Stimulated activated CD4-positive, alpha-beta T cell treated with anti-CD3 and anti-CD28 coated beads, TNF-alpha, amount 100 ng/mL, for 48 hours (primary cell): ENCODE data around the gene SULT1C4.

Experiments
- DNase-seq, 3 donors: peaks; one replicate each; pipeline ENCODE4 v3.0.0-alpha.2; 2020; ENCODE audit warnings: low read depth in 3 of 3

The SULT1C4 gene

DNA sequence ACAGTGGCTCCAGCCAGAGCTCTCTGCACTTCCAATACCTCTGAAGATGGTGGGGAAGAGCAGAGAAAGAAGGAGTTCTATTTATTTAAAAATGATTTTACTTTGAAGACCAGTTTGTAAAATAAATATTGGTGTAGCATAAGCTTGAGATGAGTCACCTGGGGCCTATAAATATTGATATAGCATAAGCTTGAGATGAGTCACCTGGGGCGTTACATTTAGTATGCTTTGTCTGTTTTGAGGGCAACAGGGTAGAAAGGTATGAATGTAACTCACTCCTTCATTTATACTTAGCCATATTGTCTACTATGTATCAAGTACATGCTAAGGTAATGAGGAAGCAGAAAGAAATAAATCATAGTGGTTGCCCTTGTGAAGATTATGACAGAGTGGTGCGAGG is 7.7 kb upstream of the SULT1C4 start:
- no peak for DNase-seq

GRCh38 chr2:108376774-108377173 is 980 bp upstream of the SULT1C4 start:
- no peak for DNase-seq

DNA sequence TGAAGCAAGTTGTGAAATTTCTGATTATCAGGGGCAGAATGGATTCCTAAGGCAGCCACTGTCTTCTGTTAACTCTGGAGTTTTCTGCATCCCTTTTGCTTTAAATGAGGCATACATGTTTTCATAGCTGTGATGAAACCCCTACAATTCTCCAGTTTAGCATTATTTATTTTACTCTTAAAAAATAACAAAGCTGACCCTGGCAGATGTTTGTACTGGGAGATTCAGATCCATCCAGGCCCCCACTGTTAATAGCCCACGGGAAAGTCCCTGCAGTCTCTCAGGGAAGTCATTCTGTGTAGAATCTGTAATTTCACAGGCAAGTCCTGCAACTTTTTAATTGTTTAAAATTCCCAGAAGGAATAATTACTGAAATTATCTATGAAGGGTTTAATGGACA is 353 bp upstream of the SULT1C4 start:
- DNase-seq, result no peak

DNA sequence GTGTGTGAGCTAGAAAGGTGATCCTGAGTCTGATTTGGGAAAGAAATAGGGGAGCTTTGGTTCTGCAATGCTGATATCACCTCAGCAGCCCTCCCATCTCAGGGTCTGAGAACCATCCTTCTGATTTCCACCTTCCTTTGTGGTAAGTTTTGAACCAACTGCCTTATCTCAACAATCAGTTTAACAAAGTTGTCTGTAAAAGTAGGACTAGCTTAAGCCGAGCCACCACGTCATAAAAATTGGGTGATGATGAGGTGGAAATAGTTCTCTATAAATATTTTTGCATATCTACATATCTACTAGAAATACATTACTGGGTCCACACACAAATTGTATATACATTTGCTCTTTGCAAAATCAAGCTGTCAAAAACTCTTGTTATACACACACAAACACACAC is 1.1 kb downstream of the SULT1C4 start:
- DNase-seq, result no peak

- no peak for DNase-seq
Observed at GRCh38 chr2:108382196-108382595, 4.4 kb downstream of the SULT1C4 start.

DNA sequence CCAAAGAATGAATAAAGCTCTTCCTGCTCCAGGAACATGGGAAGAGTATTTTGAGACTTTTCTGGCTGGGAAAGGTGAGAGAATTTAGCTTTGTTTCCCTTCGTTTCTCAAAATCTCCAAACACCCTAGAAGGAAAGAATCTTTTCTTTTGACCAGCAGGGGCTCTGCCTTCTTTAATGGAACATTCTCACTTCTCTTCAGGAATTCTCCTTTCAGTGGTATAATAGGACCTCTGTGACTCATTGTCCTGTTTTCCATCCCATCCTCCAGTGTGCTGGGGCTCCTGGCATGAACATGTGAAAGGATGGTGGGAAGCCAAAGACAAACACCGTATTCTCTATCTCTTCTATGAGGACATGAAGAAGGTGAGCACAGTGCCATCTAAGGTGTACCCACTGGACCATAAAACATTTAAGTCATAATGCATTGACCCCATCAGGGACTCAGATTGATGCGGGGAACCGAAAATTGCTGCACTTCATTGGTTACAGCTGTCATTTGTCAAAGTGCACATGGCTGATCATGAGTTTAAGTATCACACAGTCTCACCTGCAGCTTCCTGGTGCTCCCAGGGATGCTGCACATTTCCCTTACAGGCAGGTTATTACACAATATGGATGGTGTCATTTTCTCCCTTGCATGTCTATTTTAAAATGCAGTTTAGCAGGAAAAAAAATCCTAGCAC is 5.5 kb downstream of the SULT1C4 start:
- no peak for DNase-seq

- DNase-seq, result no peak
Observed at GRCh38 chr2:108384662-108385393, 7.1 kb downstream of the SULT1C4 start.

DNA sequence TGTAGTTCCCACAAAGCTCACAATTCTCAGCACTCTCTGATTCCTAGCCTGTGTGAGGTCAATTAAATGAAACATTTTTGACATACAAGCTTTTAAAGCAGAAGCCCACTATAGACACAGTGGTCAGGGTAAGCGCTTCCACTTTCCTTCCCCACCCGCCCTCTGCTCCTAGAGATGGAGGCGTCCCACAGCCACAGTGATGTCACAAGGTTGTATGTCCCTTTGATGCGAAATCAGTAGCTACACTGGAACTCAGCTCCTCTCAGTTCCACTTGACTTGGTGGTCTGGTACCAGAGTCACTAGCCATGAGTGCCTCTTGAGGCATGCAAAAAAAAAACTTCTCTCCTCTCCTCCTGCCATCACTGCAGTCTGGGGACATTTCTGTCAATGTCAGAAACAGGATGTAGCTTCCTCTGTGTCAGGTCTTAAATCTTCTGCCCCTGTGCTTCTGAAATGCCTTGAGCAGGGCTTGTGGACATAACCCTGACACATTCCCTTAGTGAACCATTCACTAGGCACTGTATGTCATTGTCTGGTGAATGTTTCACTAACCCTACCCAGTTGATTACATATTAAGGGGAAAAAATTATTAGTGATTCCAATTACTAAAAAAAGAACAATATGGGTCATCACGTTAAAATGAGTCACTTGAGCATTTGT is 7.8 kb downstream of the SULT1C4 start:
- no peak for DNase-seq

DNA sequence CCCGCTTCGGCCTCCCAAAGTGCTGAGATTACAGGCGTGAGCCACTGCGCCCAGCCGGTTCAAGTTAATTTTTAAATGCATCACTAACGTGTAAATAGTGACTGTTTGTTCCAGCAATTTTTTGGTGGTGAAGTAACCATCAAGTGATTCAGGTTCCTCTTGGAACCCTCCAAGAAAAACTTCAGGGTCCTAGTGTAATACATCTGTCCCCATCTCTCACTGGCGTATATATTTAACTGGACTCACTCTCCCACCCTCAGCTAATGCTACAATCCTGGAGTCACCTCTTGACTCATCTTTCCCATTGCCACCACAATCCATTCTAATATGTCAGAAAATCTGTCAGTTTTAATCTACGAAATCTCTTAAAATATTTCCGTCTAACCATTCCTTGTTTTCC is 10.3 kb downstream of the SULT1C4 start:
- no peak for DNase-seq

DNA sequence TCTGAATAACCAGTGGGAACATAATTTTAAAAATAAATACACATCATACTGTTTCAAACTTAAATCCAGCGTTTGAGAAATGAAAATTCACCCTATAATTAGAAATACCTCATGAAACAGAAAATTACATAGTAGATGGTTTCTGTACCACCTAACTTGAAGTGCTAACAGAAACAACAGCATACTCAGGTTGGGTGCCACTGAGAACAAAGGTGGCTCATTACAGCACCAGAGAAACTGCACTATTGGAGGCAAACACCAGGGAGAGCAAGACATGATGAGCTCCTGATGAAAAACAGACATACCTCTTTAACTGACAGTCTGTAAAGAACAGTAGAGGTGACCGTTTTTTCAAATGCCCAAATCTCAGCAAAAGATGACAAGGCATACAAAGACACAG is 12.6 kb downstream of the SULT1C4 start:
- no peak for DNase-seq

- DNase-seq, result no peak
Observed at GRCh38 chr2:108392029-108392428, 14.3 kb downstream of the SULT1C4 start.

DNA sequence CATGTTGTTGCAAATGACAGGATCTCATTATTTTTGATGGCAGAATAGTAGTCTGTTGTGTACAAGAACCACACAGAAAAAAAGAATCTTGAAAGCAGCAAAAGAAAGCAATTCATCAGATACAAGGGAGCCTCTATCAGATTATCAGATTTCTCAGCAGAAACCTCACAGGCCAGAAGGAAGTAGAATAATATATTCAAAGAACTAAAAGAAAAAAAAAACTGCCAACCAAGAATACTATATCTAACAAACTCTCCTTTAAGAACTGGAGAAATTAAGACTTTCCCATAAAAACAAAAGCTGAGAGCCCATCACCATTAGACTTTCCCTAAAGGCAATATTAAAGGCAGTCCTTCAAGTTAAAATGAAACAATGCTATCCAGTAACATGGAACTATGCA is 15.4 kb downstream of the SULT1C4 start:
- no peak for DNase-seq

DNA sequence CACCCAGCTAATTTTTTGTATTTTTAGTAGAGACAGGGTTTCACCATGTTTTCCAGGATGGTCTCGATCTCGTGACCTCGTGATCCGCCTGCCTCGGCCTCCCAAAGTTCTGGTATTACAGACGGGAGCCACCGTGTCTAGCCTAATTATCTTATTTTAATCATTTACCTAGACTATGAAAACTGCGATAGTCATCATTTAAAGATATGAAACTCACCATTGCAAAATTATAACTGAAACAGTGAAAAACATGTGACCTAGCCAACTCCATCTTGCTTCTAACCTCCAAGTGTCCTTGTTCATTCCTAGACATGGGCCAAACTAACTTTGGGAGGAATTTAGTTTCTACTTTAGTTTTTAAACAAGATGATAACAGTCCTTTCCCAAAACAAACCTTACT is 17.4 kb downstream of the SULT1C4 start:
- DNase-seq, result no peak

GRCh38 chr2:108396845-108397244 is 19.1 kb downstream of the SULT1C4 start:
- no peak for DNase-seq

DNA sequence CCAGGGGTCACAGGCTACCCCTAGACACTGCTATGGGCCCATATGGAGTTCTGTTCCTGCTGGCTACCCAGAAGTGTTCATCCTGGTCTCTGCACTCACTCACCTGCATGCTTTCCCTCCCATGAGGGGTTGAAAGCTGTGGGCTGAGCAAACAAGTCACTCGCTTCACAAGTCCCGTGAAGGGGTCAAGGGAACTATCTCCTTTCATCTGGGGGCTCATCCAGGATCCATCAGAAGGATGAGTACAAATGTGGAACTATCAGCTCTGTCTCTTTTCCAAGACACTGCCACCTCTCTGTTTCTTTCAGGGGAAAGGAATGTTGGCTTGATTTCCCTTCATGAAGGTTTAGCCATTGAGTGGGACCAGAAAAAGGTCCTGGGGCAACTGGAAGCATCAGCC is 21.7 kb downstream of the SULT1C4 start:
- DNase-seq, result no peak

GRCh38 chr2:108401800-108402199 is 24.0 kb downstream of the SULT1C4 start:
- DNase-seq, result no peak

- DNase-seq, result no peak
Observed at GRCh38 chr2:108403494-108403893, 25.7 kb downstream of the SULT1C4 start.

DNA sequence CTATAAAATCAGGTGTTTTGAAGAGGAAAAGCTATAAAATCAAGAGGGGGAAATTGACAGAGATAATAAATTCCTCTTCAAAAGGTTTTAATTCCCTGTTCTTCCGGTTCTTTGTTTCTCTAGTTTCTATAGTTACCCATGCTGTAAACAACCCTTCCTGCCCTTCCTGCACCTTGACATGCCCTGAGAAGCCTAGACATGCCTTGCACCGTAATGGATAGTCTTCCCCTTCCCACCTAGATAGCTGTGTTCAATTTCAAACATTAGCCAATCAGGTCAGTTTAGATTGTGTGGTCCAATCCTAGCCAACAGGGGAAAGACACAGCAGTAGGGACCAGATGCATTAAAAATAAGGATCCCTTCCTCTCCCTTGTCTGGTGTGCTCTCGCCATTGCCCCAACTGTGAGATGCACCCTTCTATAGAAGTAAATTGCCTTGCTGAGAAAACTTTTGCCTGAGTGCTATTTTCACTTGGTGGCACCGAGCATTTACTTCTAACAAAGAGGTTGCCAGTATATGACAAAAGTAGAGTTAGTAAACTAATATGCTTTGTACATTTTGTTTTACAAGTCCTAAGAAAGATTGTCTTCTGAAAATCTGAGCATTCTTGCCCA is 27.1 kb downstream of the SULT1C4 start:
- no peak for DNase-seq

DNA sequence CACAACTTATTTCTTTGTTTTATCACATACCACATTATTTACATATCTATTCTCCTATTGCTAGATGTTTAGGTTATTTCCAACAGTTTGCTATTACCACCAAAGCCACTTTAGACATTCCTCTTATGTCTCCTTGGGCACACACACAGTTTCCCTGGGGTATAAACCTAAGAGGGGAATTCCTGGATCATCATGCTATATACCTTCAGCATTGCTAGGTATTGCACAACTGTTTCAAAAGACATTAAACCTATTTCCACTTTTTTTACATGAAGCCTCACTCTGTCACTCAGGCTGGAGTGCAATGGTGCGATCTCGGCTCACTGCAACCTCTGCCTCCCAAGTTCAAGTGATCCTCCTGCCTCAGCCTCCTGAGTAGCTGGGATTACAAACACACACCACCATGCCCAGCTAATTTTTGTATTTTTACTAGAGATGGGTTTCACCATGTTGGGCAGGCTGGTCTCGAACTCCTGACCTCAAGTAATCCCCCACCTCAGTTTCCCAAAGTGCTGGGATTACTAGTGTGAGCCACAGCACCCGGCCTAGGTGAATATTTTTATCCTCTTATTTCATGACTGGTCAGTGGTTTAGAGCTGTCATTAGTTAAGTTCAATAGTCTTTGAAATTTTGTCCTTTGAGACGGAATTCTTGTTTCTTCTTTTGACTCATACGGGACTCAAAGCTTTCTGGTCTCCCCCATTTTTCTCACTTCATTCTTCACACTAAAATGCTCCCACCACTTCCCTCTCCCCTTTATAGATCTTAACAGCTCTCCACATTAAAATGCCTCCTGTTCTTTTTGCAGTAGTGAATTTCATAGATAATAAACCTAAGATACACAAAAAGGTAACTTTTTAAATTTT is 30.3 kb downstream of the SULT1C4 start:
- DNase-seq, result no peak

DNA sequence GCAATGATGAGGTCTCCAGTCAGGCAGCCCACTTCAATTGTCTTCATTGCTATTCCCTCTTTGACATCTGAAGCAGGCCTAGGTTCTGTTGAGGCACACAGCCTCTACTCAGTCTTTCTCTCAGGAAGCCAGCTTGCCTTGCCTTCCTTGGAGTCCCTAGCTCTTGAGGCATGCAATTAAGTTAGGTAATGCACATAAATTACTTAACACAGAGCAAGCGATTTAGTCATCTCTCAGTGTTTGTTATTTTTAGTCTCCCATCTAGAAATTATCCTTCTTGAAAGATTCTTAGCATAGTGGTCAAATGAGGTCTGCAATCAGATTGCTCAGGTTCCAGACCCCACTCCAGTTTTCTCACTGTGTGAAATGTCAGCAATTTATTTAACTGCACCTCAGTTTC is 32.0 kb downstream of the SULT1C4 start:
- DNase-seq, result no peak

DNA sequence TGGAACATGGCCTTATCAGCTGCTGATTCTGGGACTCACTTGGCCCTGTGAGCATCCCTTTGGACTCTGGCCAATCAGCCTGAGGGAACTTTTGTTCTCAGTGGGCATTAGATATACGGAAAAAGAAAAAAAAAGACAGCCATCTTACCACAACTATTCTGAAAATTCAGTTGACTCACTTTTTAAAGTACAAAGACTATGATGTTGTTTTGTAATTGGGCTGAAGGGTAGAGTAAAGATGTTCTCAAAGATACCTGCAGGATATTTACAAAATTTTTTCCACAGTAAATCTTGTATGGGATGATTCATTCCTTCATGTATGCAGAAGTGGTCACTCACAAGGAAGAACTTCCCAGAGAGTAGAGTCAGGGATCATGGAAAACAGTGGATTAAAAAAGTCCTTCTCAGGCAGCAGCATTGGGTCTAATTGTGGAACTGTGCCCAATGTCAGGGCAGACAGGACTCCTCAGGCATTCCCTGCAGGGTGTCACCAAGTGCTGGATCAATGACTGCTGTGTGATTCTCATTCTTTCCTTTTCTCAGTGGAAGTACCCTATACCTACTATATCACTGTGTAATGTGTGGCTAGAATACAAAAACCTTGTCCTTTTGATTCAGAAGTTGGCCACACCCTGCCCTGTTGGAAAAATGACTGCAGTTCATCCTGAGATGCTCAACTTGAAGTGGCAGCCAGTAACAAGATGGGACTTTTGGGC is 35.4 kb downstream of the SULT1C4 start:
- no peak for DNase-seq
